ENCODE data around the gene SPEM2.

The SPEM2 gene

DNA sequence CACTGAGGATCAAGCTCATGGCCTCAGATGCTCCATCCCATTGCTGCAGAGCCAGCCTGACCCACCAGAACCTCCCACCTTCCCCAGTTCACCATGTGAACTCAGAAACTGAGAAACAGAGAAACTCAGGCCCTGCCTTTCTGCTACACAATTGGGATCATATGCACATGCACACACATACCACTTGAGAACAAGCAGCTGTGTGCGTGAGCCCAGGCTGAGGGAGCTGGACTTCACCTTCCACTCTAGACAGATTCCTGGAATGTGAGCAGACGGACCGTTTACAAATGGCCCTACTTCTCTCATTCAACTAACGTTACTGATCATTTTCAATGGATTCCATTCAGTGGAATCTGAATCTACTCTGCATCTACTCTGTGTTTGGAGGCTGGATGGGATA lies 1.7 kb upstream of the SPEM2 start:
- no peak for DNase-seq

DNA sequence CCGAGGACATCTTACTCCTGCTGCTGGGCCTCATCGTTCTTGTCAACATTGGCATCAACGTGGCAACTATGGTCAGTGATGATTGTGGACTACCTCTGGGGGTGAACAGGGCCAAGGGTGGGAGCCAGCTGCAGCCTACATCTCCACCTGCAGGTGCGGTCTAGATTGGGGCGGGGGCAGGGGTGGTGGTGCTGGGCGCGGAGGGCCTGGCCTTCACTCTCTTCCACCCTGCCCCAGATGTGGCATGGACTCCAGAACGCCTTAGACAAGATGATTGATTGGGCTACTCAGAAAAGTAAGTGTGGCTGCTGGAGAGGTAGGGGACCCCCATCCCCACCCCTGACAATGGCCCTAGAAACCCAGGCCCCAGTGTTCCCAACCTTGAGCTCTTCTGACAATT lies 340 bp downstream of the SPEM2 start:
- DNase-seq, result no peak

DNA sequence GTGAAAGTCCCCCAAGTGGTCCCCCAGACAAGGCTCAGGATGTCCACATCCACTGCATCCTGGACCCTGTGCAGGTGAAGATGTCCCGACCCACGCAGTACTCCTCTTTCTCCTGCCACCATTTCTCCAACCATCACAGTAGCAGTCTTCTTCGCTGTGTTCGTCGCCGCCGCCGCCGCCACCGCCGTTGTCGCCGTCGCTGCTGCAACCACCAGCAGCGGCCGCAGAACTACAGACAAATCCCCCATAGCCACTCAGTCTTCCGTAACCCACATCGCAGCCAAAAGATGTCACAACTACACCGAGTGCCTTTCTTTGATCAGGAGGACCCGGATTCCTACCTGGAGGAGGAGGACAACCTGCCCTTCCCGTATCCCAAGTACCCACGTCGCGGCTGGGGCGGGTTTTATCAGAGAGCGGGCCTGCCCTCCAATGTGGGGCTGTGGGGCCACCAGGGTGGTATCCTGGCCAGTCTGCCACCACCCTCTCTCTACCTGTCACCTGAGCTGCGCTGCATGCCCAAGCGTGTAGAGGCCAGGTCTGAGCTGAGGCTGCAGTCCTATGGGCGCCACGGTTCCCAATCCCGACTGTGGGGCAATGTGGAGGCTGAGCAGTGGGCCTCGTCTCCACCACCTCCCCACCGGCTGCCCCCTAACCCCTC lies 917 bp downstream of the SPEM2 start:
- no peak for DNase-seq

DNA sequence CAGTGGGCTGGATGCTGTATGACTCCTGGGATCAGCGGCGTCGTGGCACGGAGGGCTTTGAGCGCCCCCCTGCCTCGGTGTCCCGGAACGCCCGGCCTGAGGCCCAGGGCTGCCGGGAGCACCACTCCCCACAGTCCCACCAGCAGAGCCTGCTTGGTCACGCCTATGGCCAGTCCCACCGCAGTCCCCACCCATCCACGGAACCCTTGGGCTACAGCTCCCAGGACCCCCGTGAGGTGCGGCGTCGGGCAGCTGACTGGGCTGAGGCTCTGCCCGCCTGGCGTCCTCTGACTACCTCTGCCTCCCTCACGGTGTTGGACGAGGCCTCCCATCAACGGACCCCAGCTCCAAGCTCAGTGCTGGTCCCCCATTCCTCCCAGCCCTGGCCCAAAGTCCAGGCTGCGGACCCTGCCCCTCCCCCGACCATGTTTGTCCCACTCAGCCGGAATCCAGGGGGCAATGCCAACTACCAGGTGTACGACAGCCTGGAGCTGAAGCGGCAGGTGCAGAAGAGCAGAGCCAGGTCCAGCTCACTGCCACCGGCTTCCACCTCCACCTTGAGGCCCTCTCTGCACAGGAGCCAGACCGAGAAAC lies 1.6 kb downstream of the SPEM2 start:
- DNase-seq, result no peak

DNA sequence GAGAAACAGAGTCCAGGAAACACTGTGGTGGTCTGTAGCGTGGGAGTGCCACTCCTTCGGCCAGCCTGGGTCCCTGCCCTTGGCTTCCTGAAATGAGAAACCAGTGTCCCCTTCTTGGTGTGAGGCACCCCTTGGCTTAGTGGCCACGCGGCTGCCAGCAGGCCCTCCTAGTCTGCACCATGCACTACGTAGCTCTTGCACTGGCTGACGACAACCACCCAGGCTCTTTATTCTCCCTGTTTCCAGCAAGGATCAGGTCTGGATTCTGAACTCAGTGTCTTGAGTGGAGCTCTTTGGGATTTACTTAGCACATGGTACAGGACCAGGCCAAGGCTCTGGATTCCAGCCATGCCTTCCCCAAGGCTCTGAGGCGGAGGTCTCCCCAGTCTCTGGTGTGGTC lies 2.1 kb downstream of the SPEM2 start:
- no peak for DNase-seq

DNA sequence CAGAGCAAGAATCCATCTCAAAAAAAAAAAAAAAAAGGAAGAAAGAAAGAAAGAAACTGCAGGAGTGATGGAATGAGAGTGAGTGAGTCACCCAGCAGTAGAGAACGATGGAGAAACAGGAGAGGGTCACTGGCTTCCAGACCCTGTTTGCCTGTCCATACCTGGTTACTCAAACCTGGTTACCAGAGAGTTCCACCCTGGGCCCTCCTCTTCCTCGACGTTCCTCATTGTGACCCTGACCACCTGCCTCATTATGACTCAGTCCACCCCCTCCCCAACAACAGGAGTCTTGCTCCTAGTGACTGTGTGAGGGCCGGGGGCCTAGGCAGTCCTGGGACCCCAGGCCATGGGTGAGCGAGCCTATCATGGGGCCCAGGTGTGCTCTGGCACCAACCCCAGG lies 3.1 kb downstream of the SPEM2 start, which contains the start of gene SPEM3:
Gene SPEM3, plus strand, starts transcription at position 301 of the 400 bp plus-strand sequence. Its CDS starts 46 bp downstream, at position 347.
- DNase-seq, result no peak

DNA sequence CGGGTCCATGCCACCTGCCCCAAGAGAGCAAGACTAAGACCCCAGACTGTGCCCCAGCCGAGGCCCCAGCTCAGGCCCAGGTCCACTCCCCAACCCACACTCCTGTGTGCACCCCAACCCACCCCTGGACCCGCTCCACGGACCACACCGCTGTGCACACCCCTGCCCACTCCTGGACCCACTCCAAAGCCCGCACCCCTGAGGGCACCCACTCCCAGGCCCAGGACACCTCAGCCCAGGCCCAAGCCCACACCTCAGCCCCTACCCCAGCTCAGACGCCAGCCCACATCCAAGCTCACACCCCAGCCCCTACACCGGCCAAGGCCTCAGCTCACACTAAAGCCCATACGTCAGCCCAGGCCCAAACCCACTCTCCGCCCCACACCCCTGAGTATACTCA lies 4.3 kb downstream of the SPEM2 start:
- no peak for DNase-seq

DNA sequence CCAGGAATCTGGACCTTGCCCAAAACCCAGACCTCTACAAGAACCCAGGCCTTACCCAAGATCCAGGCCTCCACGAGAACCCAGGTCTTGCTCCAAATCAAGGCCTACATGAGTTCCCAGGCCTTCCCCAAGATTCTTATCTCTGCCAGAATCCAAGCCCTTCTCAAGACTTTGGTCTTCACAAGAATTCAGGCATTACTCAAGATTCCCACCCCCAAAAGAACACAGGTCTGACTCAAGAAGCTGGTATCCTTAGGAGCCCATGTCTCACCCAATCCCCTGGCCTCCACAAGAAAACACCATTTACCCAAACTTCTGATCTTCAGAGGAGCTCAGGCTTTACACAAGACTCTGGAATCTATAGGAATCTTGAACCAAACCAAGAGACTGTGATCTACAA lies 5.8 kb downstream of the SPEM2 start:
- DNase-seq, result no peak

DNA sequence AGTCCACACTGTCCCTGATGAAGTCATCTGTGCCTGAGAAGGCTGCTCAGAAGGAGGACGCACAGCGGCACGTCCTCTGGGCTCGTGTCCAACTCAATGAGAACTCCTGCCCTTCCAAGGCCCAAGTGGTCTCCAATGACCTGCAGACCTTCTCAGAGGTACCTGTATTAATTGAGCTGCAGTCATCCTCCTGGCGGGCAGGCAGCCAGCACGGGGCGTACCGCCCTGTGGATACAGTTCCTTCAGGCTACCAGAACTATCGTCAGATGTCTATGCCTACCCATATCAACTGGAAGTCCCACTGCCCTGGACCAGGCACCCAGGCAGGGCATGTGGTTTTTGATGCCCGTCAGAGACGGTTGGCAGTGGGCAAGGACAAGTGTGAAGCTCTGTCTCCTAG lies 6.9 kb downstream of the SPEM2 start:
- no peak for DNase-seq

DNA sequence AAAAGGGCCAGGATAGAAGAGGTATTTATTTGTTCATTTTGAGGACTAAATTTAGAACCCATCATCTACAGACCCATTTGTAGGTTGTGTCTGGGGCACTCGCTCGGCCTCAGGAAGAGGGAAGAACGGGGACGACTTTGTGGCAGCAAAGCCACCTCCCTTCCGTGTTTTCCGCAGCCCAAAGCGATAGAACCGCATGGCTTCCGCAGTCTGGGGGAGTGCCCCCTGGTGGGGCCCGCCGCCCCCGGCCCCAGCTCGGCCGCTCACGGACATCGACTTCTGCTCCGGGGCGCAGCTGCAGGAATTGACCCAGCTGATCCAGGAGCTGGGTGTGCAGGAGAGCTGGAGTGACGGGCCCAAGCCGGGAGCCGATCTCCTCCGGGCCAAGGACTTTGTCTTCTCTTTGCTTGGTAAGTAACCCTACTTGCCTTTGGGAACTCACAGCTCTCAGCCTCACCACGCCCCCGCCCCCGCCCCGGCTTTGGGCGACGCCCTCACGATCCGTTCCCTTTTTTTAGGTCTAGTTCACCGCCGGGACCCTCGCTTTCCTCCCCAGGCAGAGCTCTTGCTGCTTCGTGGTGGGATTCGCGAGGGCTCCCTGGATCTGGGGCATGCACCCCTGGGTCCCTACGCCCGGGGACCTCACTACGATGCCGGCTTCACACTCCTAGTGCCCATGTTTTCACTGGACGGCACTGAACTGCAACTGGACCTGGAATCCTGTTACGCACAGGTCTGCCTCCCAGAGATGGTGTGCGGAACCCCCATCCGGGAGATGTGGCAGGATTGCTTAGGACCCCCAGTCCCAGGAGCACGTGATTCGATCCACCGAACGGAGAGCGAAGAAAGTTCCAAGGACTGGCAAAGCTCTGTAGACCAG lies 10.5 kb downstream of the SPEM2 start:
- no peak for DNase-seq

DNA sequence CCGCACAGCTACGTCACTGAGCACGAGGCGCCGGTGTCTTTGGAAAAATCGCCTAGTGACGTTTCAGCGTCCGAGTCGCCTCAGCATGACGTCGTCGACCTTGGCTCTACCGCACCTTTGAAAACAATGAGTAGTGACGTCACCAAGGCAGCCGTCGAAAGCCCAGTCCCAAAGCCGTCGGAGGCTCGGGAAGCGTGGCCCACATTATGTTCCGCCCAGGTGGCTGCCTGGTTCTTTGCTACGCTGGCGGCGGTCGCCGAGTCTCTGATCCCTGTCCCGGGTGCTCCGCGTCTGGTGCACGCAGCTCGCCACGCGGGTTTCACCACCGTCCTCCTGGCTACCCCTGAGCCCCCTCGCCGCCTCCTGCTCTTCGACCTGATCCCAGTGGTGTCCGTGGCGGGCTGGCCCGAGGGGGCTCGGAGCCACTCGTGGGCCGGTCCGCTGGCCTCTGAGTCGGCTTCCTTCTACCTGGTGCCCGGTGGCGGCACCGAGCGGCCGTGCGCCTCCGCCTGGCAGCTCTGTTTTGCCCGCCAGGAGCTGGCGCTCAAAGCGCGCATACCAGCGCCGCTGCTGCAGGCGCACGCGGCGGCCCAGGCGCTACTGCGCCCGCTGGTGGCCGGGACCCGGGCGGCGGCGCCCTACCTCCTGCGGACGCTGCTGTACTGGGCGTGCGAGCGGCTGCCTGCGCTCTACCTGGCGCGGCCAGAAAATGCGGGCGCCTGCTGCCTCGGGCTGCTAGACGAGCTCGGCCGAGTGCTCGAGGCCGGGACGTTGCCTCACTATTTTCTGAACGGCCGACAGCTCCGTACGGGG lies 11.3 kb downstream of the SPEM2 start:
- peak; percentile 67 for DNase-seq

DNA sequence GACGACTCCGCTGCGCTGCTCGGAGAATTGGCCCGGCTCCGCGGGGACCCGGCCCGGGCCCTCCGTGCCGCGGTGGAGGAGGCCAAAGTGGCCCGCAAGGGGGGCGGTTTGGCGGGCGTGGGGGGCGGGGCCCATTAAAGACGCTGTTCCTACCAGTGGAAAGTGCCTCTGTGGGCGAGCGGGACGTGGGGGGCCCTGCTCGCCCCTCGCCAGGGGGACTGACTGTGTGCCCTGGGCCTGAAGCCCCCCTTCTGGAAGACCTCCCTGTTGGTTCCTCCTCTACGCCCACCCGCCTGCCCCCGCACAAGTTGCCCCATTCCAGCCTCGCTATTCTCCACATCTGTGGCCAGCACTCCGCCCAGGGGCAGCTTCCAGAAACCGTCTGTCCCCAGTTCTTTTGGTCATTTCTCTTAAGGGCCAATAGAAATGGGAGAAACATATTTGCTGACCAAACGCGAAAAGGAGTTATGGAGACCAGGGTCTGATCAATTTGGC lies 12.0 kb downstream of the SPEM2 start:
- DNase-seq, result no peak

DNA sequence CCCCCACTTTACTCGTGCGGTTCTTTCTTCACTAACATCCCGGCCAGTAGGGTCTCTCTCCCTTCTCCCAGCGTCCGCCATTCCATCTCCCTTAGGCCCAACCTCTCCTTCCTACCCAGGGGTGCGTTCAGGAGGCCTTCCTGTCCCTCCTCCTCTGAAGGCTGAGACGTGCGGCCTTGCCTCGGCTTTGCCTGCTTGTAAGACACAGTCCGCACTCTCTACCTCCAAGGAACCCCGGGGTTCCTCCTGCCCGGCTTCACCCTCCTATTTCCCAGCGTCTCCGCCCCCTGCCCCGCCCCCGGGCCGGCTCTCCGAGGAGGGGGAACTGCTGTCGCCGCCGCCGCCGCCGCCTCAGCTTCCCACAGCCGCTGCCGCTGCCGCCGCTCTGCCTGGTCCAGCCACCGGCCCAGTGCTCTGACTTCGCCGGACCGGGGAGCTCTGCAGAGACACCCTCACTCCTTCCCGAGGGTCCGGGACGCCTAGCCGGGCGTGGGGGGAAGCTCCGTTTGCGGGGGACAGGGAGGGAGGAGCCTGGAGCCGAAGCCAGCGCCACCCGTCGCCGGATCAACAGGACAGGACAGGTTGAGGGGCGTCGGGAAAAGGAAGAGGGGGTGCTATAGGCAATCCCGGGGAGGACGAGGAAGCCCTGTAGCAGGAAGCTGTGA lies 12.7 kb downstream of the SPEM2 start:
- no peak for DNase-seq

DNA sequence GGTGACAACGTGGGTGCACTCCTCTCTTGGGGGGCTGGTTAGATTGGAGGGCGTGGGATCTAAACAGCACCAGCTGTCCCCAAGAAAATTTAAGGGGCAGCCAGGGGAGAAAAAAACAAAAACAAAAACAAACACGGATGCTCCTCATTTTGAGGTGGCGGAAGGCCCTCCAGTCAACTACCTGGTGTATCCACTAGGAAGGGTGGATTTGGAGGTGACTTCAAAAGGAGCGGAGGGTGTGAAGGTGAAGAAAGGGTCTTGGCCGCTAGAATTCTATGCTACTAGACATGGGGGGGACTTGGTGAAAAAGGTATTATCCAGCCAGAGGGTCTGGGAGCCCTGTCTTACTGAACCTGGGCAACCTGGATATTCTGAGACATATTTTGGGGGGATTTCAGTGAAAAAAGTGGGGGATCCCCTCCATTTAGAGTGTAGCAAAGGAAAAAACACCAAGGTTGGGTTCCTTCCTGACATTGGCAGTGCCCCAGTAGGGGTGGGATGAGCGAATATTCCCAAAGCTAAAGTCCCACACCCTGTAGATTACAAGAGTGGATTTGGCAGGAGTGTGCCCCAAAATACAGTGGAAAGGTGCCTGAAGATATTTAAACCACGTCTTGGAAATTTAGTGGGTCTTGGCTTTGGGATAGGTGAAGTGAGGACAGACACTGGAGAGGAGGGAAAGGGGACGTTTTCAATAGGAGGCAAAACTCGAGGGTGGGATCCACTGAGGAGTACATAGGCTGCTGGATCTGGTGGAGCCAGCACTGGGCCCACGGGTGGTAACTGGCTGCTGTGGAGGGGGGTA lies 13.4 kb downstream of the SPEM2 start:
- no peak for DNase-seq

DNA sequence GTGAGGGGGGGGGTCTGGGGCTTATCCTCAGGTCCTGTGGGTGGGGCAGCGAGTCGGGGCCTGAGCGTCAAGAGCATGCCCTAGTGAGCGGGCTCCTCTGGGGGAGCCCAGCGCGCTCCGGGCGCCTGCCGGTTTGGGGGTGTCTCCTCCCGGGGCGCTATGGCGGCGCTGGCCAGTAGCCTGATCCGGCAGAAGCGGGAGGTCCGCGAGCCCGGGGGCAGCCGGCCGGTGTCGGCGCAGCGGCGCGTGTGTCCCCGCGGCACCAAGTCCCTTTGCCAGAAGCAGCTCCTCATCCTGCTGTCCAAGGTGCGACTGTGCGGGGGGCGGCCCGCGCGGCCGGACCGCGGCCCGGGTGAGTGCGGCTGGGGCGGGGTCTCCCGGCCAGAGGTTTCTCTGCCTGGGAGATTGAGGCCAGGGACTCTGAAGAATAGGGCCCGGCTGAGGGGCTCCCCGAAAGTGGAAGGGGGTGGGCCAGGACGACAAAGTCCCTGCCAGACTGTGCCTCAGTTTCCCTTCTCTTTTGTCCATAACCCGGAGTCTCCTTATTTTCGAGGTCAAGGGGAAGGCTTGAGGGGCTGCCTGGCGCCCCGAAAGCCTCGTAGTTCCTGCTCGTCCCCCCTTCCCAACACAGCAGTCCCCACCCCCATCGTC lies 14.2 kb downstream of the SPEM2 start, which contains the start of gene FGF11:
Gene FGF11, plus strand, starts transcription at position 51 of the 651 bp plus-strand sequence. Its CDS starts 109 bp downstream, at position 160.
- no peak for DNase-seq

DNA sequence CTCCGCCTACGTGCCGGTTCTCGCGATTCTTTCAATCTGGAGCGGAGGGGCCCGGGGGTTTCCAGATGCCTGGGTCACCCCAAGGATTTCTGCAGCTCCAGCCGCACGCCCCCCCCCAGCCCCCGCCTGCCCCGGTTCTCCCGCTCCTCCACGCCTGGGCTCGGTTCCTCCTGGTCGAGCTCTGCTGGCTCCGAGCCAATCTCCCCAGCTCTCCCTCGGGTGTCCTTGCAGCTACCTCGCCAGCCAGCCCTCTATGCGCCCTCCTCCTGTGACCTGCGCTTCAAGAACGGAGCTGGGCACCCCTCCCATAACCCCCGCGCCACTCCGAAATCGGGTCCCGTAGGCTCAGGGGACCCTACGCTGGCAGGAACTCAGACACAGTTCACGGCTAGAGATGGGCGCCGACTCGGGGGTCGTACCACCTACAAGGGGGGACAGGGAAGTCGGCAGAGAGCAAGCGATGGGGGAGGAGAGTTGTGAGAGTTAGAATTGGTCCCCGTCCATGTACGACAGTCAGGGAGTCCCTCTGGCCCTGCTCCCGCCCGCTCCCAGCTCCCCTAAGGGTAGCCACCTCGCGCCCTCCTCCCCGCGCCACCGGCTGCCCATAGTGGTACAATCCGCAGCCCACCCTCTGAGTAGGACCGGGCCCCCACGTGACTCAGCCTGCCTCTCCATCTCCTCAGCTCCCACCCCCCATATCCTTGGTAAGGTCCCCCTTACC lies 14.9 kb downstream of the SPEM2 start:
- DNase-seq, result peak; percentile 18

DNA sequence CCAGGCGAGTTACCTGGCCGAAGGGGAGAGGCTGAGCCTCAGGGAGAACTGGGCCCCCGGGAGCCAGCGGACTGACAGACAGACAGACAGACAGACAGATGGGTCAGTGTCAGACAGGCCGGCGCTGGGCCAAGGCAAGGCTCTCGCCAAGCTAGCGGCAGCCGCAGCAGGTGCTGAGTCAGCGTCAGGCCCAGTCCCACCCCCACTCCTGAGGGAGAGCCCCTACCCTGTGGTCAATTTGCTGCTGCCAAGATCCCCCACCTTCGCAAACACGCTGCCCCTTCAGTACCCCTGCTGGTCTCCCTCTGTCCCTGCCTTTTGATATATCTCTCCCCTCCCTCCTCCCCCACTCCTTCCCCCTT lies 15.4 kb downstream of the SPEM2 start:
- peak; percentile 35 for DNase-seq

DNA sequence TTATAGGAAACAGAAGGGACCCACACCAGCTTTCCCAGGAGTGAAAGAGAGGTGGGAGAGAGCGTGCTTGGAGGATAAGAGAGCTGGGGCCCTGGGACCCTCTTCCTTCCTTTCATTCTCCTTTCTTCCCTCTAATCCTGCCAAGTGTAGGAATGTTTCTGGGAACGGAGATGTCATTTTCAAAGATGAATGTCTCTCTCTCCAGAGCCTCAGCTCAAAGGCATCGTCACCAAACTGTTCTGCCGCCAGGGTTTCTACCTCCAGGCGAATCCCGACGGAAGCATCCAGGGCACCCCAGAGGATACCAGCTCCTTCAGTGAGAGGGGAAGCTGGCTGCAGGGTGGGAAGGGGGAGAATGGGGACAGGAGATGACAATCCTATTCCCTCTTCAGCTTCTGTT lies 15.8 kb downstream of the SPEM2 start:
- DNase-seq, result no peak

DNA sequence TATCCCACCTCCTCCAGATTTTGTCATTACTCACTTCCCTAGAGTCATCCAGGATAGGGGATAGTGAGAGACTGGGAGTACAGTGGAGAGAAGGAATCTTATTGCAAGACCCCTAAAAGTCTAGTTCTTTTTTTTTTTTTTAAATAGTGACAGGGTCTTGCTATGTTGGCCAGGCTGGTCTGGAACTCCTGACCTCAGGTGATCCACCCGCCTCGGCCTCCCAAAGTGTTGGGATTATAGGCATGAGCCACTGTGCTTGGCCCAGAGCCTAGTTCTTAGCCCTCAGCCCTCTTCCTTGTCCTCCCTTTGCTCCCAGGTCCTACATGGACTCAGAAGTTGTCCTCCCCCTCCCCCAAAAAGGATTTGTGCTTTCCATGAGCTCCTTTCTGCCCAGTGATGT lies 16.7 kb downstream of the SPEM2 start:
- no peak for DNase-seq

Data from HCEC 1CT (cell line).